Testis (tissue), 3 donors: Measurements from ENCODE around the gene WDR20. TPM values are rescaled to one million over a fixed set of nuclear protein-coding genes. Genes with fewer than 3 reads are reported as not detected.

Experiments
- DNase-seq: peaks from one replicate; pipeline ENCODE4 v3.0.0-alpha.2; 2019
- H3K27ac ChIP-seq, 2 donors: fragments of 200-600 bp; sonication (generic); one replicate each; pipeline ENCODE4 v1.5.1; 2019
- H3K27me3 ChIP-seq: fragments of 200-600 bp; sonication (generic); one replicate; pipeline ENCODE4 v1.5.1; 2019
- H3K36me3 ChIP-seq: fragments of 200-600 bp; sonication (generic); one replicate; pipeline ENCODE4 v1.5.1; 2017; ENCODE audit warnings: low read depth; ENCODE audit errors: missing control alignments
- H3K4me1 ChIP-seq: fragments of 200-600 bp; sonication (generic); one replicate; pipeline ENCODE4 v1.5.1; 2019
- H3K4me3 ChIP-seq, 2 donors: fragments of 200-600 bp; sonication (generic); one replicate each; pipeline ENCODE4 v1.5.1; 2017 to 2019
- H3K9me3 ChIP-seq: fragments of 200-600 bp; sonication (generic); one replicate; pipeline ENCODE4 v1.5.1; 2017
- CTCF ChIP-seq, 3 experiments: fragments of 450-650 bp in 2 of 3; fragments of 200-600 bp in 1 of 3; sonication (generic) in 1 of 3; IDR thresholded peaks; one replicate each; pipeline ENCODE4 v1.5.1; 2016 to 2019; ENCODE audit warnings: antibody characterized with exemption in 3 of 3, mild to moderate bottlenecking in 2 of 3, moderate library complexity in 1 of 3
- POLR2A ChIP-seq: fragments of 450-650 bp; IDR thresholded peaks from one replicate; pipeline ENCODE4 v1.6.1; 2017; ENCODE audit warnings: antibody characterized with exemption, mild to moderate bottlenecking, moderate library complexity
- WGBS, 2 donors: methylation state at CpG; one replicate each; pipeline ENCODE4 v1.1.5; 2018; 5-methylcytosine and 5-hydroxymethylcytosine counted together
- intact Hi-C: fragments of 100-400 bp; cut with DNase I; formaldehyde crosslinking; loops from one replicate; pipeline ENCODE4 v1.15.1; 2023; ENCODE audit warnings: low total_unique reads
- polyA plus RNA-seq: library from polyadenylated mRNA; stranded (reverse); fragments of 350-450 nt; fragmentation: Illumina TruSeq; extraction: RNeasy Lipid Tissue Mini Kit (QIAGEN cat#74804); gene quantifications from one replicate; pipeline ENCODE4 v1.2.3, GENCODE V29; 2014; ENCODE audit warnings: low read depth, low replicate concordance; ENCODE audit not compliant: insufficient read depth
- total RNA-seq, 2 donors: library from RNA; depleted of rRNA; stranded (reverse); fragments of >200 nt; gene quantifications; one replicate each; pipeline ENCODE4 v1.2.3, GENCODE V29; 2016

The WDR20 gene
- total and polyA plus RNA-seq, 3 donors from 2014 or later, result 46.5 to 69.2 (median 56.4) TPM

GRCh38 chr14:102252834-102253801 lies 113.4 kb downstream of the WDR20 start:
- no peak for TF ChIP-seq CTCF (IDR thresholded peaks at IDR 0.05)
- Histone ChIP-seq H3K4me3 (no peak overlapping the region), H3K9me3 (no peaks in the 10 kb centered on the region), H3K27ac (no peak overlapping the region), H3K27me3 (no peaks in the 10 kb centered on the region), H3K4me1 (no peaks in the 10 kb centered on the region), H3K36me3 (no peaks in the 10 kb centered on the region)
- intact Hi-C loops, result no loop called here
- 87 to 89% methylated on average over 21 of the region's 21 CpGs for WGBS, 2 donors
- DNase-seq, result no peak

GRCh38 chr14:102255401-102256190 lies 115.9 kb downstream of the WDR20 start:
- Histone ChIP-seq H3K9me3 (no peaks in the 10 kb centered on the region), H3K4me3 (no peak overlapping the region), H3K27me3 (no peaks in the 10 kb centered on the region), H3K36me3 (no peaks in the 10 kb centered on the region), H3K4me1 (no peaks in the 10 kb centered on the region), H3K27ac (peak overlapping the region in 1 of 2 donors; percentile 76)
- 58 to 67% methylated on average over 9 of the region's 9 CpGs for WGBS, 2 donors
- no peak for DNase-seq
- intact Hi-C loops, result no loop called here
- TF ChIP-seq POLR2A, result no peak
- no peak for TF ChIP-seq CTCF (IDR thresholded peaks at IDR 0.05)

GRCh38 chr14:102256716-102257115 lies 117.0 kb downstream of the WDR20 start:
- H3K4me3 ChIP-seq, result no peak overlapping the region
- WGBS, 2 donors, result 84 to 86% methylated on average over 9 of the region's 9 CpGs
- no peaks in the 10 kb centered on the region for H3K4me1 ChIP-seq
- TF ChIP-seq POLR2A, result no peak
- DNase-seq, result no peak
- H3K9me3 ChIP-seq, result no peaks in the 10 kb centered on the region
- H3K27ac ChIP-seq, result no peak overlapping the region
- no peaks in the 10 kb centered on the region for H3K27me3 ChIP-seq
- intact Hi-C loops, result no loop called here
- no peaks in the 10 kb centered on the region for H3K36me3 ChIP-seq

GRCh38 chr14:102258136-102258535 lies 118.4 kb downstream of the WDR20 start:
- H3K27me3 ChIP-seq, result no peaks in the 10 kb centered on the region
- no peak for DNase-seq
- peaks cover 3% of the 10 kb centered on the region for H3K4me1 ChIP-seq
- 95 to 96% methylated on average over 6 of the region's 6 CpGs for WGBS, 2 donors
- no peak overlapping the region for H3K27ac ChIP-seq
- intact Hi-C loops, result no loop called here
- no peaks in the 10 kb centered on the region for H3K9me3 ChIP-seq
- no peak overlapping the region for H3K4me3 ChIP-seq
- no peaks in the 10 kb centered on the region for H3K36me3 ChIP-seq
- TF ChIP-seq POLR2A, result no peak
- no peak for TF ChIP-seq CTCF (IDR thresholded peaks at IDR 0.05)

Other genes starting within 250 kb of the WDR20 start
- gene DYNC1H1, start 175.3 kb upstream of the WDR20 start, total RNA-seq, result 100 to 1,000 TPM; 538 to 691 TPM
- 313 TPM for gene DYNC1H1, start 175.3 kb upstream of the WDR20 start, polyA plus RNA-seq
- 100 to 1,000 TPM; 519 to 638 TPM for gene HSP90AA1, start 52.9 kb upstream of the WDR20 start, total RNA-seq
- gene HSP90AA1, start 52.9 kb upstream of the WDR20 start, polyA plus RNA-seq, result 385 TPM
- gene MOK, start 165.3 kb downstream of the WDR20 start, total RNA-seq, result 100 to 1,000 TPM; 157 to 188 TPM
- gene MOK, start 165.3 kb downstream of the WDR20 start, polyA plus RNA-seq, result 171 TPM
- 10 to 100 TPM; 41.4 to 55.4 TPM for gene ZNF839, start 179.8 kb downstream of the WDR20 start, total RNA-seq
- 59.0 TPM for gene ZNF839, start 179.8 kb downstream of the WDR20 start, polyA plus RNA-seq
- 10 to 100 TPM; 55.1 to 70.1 TPM for gene CINP, start 223.0 kb downstream of the WDR20 start, total RNA-seq
- 80.6 TPM for gene CINP, start 223.0 kb downstream of the WDR20 start, polyA plus RNA-seq
- gene TECPR2, start 223.0 kb downstream of the WDR20 start, total RNA-seq, result 10 to 100 TPM; 43.4 to 65.9 TPM
- gene TECPR2, start 223.0 kb downstream of the WDR20 start, polyA plus RNA-seq, result 43.6 TPM